MCF 10A (cell line): ENCODE measurements around the gene CCDC169. TPM values are rescaled to one million over a fixed set of nuclear protein-coding genes. Genes with fewer than 3 reads are reported as not detected.

Experiments used
- BruUV-seq: library from RNA; stranded (reverse); fragments of 400-500 nt; replicated peaks from 2 replicates; lab custom pipeline; 2021; lab: Mats Ljungman, UMichigan
- CTCF ChIA-PET: fragments of 300-600 bp; sonication (Branson Sonifier 250); formaldehyde crosslinking; extraction: SDS; loops from one replicate; lab custom pipeline; 2021; ENCODE audit warnings: antibody characterized with exemption, inconsistent platforms; lab: Yijun Ruan, JAX
- POLR2A ChIA-PET: fragments of 300-600, 350-650 bp; sonication (Branson Sonifier 250); formaldehyde crosslinking; extraction: SDS; loops from one replicate; lab custom pipeline; 2020; ENCODE audit warnings: antibody characterized with exemption, inconsistent platforms; lab: Yijun Ruan, JAX
- DNase-seq: peaks from one replicate; pipeline ENCODE4 v3.0.0-alpha.2; 2018; ENCODE audit not compliant: unreplicated experiment
- H3K27ac Mint-ChIP-seq: one replicate; pipeline ENCODE4 v1.8.0; 2022; ENCODE audit warnings: mild to moderate bottlenecking, low read depth, mixed read lengths; ENCODE audit not compliant: unreplicated experiment
- H3K27me3 Mint-ChIP-seq: one replicate; pipeline ENCODE4 v1.8.0; 2022; ENCODE audit warnings: mixed read lengths; ENCODE audit not compliant: insufficient read depth, unreplicated experiment
- H3K36me3 Mint-ChIP-seq: one replicate; pipeline ENCODE4 v1.8.0; 2022; ENCODE audit warnings: mild to moderate bottlenecking, moderate library complexity, mixed read lengths; ENCODE audit not compliant: insufficient read depth, unreplicated experiment
- H3K4me1 Mint-ChIP-seq: one replicate; pipeline ENCODE4 v1.8.0; 2022; ENCODE audit warnings: mixed read lengths; ENCODE audit not compliant: insufficient read depth, unreplicated experiment
- H3K4me3 Mint-ChIP-seq: one replicate; pipeline ENCODE4 v1.8.0; 2022; ENCODE audit warnings: mild to moderate bottlenecking, moderate library complexity, mixed read lengths; ENCODE audit not compliant: unreplicated experiment
- H3K9me3 Mint-ChIP-seq: one replicate; pipeline ENCODE4 v1.8.0; 2022; ENCODE audit warnings: mixed read lengths; ENCODE audit not compliant: unreplicated experiment
- intact Hi-C: fragments of 100-400 bp; cut with micrococcal nuclease; formaldehyde crosslinking; loops from 2 replicates; pipeline ENCODE4 v1.14.1; 2022
- total RNA-seq: library from RNA; stranded (reverse); gene quantifications from 2 replicates; pipeline ENCODE4 v1.2.3, GENCODE V29; 2022
- TF ChIP-seq, protein P1 (sequence below): fragments of 200-600 bp; IDR thresholded peaks from one replicate; pipeline ENCODE4 v1.8.0; 2022; ENCODE audit warnings: antibody characterized with exemption, mild to moderate bottlenecking; ENCODE audit not compliant: unreplicated experiment

The CCDC169 gene
- total RNA-seq, 1 experiment from 2014 or later: 5.9 TPM

DNA sequence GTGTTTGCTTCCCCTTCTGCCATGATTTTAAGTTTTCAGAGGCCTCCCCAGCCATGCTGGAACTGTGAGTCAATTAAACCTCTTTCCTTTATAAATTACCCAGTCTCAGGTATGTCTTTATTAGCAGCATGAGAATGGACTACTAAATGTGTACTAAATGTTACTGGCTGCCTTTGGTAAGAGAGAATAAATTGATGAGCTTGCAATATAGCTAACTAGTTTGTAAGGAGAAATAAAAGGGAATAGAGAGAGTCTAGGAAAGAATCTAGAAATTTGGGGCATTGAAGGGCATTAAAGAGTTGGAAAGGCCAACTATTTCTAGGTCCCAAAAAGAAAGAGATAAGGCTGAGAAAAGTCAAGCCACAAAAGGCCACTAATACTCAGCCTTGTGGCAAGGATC, 77.7 kb downstream of the CCDC169 start:
- CTCF ChIA-PET: interaction anchor here (0.6 kb wide), 1 partner anchor 49 kb away, joined by 3 read pairs; no protein-coding TSS in a partner anchor
- H3K9me3 Mint-ChIP-seq: no peaks in the 10 kb centered on the region
- DNase-seq: no peak
- no peaks in the 10 kb centered on the region for H3K27me3 Mint-ChIP-seq
- intact Hi-C loops: no loop called here
- H3K27ac Mint-ChIP-seq: no peak overlapping the region
- BruUV-seq: no TSS peak
- no peak overlapping the region for H3K4me3 Mint-ChIP-seq
- TF ChIP-seq, protein P1, sequence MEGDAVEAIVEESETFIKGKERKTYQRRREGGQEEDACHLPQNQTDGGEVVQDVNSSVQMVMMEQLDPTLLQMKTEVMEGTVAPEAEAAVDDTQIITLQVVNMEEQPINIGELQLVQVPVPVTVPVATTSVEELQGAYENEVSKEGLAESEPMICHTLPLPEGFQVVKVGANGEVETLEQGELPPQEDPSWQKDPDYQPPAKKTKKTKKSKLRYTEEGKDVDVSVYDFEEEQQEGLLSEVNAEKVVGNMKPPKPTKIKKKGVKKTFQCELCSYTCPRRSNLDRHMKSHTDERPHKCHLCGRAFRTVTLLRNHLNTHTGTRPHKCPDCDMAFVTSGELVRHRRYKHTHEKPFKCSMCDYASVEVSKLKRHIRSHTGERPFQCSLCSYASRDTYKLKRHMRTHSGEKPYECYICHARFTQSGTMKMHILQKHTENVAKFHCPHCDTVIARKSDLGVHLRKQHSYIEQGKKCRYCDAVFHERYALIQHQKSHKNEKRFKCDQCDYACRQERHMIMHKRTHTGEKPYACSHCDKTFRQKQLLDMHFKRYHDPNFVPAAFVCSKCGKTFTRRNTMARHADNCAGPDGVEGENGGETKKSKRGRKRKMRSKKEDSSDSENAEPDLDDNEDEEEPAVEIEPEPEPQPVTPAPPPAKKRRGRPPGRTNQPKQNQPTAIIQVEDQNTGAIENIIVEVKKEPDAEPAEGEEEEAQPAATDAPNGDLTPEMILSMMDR: no peak
- POLR2A ChIA-PET: no interaction called here
- no peaks in the 10 kb centered on the region for H3K36me3 Mint-ChIP-seq
- H3K4me1 Mint-ChIP-seq: no peaks in the 10 kb centered on the region

DNA sequence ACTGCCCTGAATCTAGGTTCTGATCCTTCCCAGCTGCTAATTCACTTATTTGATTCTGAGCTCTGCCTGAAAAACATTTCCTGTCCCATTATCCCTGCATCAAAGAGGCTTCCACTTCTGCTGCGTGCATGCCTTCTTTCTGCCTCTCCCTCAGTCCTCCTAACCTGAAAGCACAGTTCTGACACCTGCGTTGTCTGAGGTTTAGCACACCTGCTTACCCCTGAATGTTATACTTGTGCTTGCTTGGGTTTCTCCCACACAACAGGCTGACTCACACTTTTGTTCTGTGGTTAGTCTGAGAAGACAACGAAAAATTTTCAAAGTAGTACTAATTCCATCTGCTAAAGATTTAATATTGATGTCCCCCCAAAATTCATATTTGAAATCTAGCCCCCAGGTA, 80.2 kb downstream of the CCDC169 start:
- DNase-seq: no peak
- H3K27ac Mint-ChIP-seq: no peak overlapping the region
- no peaks in the 10 kb centered on the region for H3K4me1 Mint-ChIP-seq
- no TSS peak for BruUV-seq
- no peaks in the 10 kb centered on the region for H3K9me3 Mint-ChIP-seq
- H3K27me3 Mint-ChIP-seq: no peaks in the 10 kb centered on the region
- TF ChIP-seq, protein P1: no peak
- ChIA-PET CTCF (interaction anchor here (0.6 kb wide), 1 partner anchor 851 kb away, joined by 3 read pairs; no protein-coding TSS in a partner anchor), POLR2A (no interaction called here)
- no peaks in the 10 kb centered on the region for H3K36me3 Mint-ChIP-seq
- H3K4me3 Mint-ChIP-seq: no peak overlapping the region
- intact Hi-C loops: no loop called here

DNA sequence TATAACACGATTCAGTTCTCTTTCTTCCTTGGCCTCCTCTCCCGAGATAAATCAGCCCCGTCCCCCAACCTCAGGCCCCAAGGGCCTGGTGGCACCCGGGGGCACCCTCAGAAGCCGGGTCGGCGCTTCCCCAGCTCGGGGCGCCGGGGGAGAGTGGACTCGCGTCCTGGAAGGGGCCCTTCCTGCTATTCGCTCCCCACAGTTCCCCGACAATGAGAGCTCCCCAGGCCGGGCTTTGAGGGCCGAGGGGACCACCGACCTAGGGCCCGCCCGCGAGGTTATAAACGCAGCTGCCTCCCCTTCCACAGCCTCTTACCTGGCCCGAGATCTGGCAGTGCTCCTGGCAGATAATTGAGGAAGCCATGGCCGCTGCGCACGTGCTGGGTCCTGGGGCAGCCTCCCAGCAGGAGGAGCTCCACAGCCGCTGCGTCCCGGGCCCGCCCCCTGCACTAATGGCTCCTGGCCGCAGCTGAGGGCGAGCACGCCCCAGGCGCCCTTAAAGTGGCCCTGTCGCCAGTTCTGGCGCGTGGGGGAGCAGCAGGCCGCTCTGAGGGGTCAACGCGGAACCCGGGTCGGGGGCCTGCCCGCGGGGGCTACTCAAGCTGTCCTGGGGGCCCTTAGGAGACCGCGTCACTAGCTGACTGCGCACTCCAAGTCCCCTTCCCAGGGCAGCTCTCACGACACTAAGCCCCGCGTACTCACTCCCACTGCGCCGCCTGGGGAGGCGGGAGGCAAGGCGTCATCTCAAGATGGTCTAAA, 83.3 kb downstream of the CCDC169 start, which contains the start of gene SOHLH2:
Gene SOHLH2, minus strand, starts transcription at position 394 of the 759 bp plus-strand sequence. Its CDS starts 30 bp downstream, at position 364.
- no peak within 1 kb of the TSS for H3K27ac Mint-ChIP-seq
- ChIA-PET POLR2A (no interaction called here), CTCF (interaction anchor here (1.2 kb wide), 1 partner anchor 50 kb away, joined by 5 read pairs; no protein-coding TSS in a partner anchor)
- intact Hi-C loops: no loop called here
- no peaks in the 10 kb centered on the region for H3K9me3 Mint-ChIP-seq
- TF ChIP-seq, protein P1: no peak
- no peaks in the 10 kb centered on the region for H3K36me3 Mint-ChIP-seq
- no peaks in the 10 kb centered on the region for H3K4me1 Mint-ChIP-seq
- no peaks in the 10 kb centered on the region for H3K27me3 Mint-ChIP-seq
- H3K4me3 Mint-ChIP-seq: no peak within 1 kb of the TSS
- no peak for DNase-seq
- BruUV-seq: no TSS peak

DNA sequence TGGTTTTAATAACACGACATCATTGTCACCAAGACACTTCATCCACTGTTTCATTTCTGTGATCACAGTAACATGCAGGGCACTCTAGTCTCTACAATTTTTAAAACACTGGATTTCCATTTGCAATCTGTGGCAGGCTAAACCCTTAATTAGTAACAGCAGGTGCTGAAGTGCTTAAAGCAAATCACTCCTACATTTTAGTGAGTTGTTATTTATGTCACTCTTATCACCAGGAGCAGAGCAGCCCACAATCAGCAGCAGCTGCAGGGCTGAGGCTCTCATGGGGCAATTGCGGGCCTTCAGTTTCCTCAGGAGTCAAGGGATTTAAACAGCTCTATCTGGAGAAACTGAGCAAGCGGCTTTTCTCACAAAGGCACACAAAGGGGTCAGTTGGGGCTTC, 84.8 kb downstream of the CCDC169 start:
- H3K9me3 Mint-ChIP-seq: no peaks in the 10 kb centered on the region
- H3K27me3 Mint-ChIP-seq: no peaks in the 10 kb centered on the region
- no peak overlapping the region for H3K4me3 Mint-ChIP-seq
- TF ChIP-seq, protein P1: no peak
- DNase-seq: no peak
- BruUV-seq: no TSS peak
- H3K4me1 Mint-ChIP-seq: no peaks in the 10 kb centered on the region
- H3K27ac Mint-ChIP-seq: no peak overlapping the region
- intact Hi-C loops: no loop called here
- H3K36me3 Mint-ChIP-seq: no peaks in the 10 kb centered on the region
- ChIA-PET CTCF (interaction anchor here (0.6 kb wide), 1 partner anchor 126 kb away, joined by 3 read pairs; no protein-coding TSS in a partner anchor), POLR2A (no interaction called here)
